NCI-H1436 (cell line): Measurements from ENCODE around the gene INHBE.
A peak's percentile ranks its signal among the peaks of the same experiment; 100 is the strongest.

Experiments used
- DNase-seq: peaks from one replicate; lab custom pipeline; 2025; lab: John Stamatoyannopoulos, UW

The INHBE gene

DNA sequence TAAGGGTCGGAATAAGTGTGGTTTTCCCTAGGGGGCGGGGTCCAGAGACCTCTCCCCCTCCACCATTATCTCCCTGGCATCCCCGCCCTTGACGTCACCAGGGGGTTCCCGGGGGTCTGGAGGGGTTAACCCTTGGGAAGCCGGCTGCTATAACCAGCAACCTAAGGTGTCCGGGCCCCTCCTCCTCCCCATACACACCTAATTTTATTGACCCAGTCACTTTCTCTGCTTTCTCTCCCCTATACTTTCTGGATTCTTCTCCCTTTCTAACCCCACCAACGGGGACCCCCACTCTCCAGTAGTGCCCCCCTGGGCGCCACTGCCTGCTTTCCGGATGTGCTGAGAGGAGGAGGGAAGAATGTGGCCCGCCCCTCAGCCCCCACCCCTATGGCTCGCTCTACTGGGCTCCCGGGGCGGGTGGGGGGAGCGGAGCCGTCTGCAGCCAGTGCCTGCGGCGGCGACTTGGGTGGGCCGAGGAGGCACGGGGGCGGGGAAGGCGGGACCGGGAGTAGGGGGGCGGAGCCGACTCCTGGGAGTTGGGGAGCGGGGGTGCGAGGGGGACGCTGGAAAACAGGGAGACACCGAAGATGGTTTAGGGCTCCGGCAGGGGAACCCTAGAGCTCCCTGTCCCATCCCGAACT lies 6.3 kb downstream of the INHBE start:
- no peak for DNase-seq

DNA sequence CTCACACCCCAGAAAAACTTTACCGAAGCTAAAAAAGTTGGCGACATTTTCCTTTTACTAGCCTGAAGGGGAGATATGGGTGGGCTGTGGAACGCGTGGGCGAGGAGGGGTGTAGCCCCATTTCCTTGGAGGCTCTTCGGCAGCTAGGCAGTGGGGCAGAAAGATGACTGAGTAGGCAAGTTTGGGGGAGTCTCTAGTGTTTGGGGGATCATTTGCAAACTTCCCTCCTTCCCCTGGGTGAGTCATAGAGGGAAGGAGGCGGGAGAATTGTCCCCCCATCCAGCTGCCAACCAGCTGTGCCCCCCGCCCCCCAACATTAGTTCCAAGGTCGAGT lies 6.8 kb downstream of the INHBE start:
- no peak for DNase-seq

DNA sequence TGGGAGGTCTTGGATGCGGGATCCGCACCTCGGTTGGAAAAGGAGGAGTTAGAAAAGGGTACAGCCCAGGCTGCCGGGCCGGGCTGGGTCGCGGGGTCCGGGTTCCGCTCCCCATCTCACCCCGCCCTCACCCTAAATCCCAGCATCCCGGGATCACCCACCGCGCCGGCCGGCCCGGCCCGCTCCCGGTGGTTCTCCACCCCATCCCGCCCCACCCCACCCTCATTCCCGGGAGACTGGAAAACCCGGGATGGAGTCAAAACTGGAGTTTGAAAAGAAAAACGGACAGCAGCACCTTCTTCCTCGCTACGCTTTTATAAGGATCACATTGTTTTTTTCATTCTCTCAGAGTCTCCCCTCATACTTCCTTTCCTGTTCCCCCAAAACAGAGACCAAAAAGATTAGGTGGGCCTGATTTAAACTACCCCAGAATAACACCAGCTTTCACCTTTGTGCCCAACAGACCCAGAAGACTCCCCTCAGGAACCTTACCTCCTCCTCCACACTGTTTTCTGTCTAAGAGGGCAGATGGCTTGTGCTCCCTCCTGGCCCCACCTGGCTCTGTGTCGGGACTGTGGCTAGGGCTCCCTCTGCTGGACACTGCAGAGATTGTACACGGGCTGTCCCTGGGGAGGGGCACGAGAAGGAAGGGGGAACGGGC lies 7.3 kb downstream of the INHBE start:
- peak; percentile 88 for DNase-seq

DNA sequence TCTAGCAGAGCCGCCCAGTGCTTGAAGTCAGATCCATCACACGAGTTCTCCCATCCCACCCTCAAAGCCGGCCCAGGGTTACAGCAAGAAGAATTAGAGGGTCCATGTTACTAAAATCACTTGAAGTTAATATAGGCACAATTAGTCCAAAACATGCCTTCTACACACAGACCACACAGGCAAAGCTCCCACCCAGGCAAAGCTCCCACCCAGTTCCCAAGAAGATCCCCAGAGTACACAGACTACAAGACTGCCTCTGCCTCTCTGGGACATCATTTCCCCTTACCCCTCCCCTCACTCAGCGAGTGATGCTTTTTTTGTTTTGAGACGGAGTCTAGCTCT lies 7.8 kb downstream of the INHBE start:
- no peak for DNase-seq

DNA sequence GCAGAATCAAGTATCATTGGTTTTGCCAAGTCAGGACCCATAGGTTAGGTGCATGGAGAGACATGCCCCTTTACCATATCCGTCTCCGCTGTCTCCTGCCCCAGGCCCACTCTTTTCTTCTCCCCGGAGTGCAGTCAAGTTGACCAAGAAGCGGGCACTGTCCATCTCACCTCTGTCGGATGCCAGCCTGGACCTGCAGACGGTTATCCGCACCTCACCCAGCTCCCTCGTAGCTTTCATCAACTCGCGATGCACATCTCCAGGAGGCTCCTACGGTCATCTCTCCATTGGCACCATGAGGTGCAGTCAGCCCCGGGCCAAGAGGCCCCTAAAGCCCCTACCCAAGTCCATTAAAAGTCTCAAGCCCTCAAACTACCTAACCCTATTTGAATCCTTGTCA lies 9.5 kb downstream of the INHBE start:
- no peak for DNase-seq

DNA sequence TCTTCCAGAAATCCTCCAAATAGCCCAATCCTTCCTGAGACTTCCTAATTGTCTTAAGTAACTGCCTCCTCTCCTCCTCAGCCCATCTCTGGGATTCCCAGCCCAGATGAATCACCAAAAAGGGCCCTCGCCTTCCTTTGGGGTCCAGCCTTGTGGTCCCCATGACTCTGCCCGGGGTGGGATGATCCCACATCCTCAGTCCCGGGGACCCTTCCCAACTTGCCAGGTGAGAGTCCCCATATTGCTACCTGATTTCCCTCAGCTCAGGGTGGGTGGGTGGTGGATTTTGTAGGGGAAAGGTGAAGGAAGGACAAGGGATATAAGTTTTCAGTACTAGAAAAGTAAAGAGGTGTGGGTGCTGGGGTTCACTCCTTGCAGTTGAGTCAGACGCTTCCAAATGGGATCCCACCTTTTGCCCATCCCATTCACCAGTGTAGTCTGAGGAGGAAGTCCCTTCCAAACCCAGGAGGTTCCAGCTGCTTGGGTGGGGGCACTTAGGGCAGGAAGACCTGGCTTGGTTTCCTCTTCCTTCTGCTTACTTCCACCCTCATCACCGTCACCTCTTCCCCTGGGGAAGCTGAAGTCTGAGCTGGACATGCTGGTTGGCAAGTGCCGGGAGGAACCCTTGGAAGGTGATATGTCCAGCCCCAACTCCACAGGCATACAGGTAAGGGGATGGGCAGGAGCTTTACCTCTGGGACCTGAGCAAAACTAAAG lies 10.1 kb downstream of the INHBE start:
- DNase-seq: no peak

DNA sequence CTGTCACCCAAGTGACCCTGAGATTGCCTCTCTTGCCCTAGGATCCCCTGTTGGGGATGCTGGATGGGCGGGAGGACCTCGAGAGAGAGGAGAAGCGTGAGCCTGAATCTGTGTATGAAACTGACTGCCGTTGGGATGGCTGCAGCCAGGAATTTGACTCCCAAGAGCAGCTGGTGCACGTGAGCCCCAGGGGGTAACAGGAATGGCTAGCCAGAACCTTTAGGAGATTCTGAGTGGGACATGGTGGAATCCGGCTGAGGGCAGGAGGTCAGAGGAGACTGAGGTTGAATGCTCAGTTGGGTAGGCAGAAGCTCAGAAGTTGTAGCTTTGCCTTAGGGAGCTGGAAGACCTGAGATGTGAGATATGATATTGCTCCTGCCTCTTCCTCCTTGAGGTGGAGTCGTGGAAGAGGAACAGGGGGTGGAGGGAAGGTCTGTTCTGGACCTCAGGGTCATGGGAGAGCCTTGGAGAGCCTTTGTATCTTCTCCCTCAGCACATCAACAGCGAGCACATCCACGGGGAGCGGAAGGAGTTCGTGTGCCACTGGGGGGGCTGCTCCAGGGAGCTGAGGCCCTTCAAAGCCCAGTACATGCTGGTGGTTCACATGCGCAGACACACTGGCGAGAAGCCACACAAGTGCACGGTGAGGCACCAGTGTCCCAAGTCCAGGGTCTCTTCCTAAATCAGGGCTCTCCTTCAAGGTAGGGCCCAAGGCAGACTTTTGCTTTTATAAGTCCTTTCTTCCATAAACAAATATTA lies 10.8 kb downstream of the INHBE start:
- no peak for DNase-seq

DNA sequence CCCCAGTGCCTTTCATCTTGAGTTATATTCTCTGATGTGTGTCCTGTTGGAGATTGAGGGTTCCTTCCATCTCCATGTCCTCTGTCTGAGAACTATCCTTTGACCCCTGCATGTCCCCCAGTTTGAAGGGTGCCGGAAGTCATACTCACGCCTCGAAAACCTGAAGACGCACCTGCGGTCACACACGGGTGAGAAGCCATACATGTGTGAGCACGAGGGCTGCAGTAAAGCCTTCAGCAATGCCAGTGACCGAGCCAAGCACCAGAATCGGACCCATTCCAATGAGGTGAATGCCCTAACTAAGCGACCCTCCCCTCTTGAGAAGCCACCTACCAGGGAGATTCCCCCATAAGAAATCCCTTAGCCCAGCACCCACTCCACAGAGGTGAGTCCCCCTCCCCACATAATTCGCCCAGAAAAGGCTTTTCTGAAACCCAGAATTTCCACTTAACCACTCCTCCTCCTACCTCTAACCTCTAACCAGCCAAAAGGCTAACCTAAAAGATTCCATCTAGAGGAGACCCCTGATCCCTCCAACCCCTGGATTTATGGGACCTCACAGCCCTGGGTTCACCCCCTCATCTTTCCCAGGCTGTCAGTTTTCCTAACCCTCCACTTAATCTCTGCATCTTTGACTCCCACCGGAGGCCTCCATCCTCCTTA lies 12.2 kb downstream of the INHBE start:
- DNase-seq: no peak

DNA sequence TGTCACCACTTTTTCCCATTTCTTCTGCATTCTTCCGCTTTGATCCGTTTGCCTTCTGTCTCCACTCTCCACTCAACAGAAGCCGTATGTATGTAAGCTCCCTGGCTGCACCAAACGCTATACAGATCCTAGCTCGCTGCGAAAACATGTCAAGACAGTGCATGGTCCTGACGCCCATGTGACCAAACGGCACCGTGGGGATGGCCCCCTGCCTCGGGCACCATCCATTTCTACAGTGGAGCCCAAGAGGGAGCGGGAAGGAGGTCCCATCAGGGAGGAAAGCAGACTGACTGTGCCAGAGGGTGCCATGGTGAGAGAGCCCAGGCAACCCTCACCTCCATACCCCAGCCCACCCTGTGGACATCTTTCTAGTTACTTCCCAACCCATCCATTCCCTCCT lies 12.8 kb downstream of the INHBE start:
- DNase-seq: no peak

DNA sequence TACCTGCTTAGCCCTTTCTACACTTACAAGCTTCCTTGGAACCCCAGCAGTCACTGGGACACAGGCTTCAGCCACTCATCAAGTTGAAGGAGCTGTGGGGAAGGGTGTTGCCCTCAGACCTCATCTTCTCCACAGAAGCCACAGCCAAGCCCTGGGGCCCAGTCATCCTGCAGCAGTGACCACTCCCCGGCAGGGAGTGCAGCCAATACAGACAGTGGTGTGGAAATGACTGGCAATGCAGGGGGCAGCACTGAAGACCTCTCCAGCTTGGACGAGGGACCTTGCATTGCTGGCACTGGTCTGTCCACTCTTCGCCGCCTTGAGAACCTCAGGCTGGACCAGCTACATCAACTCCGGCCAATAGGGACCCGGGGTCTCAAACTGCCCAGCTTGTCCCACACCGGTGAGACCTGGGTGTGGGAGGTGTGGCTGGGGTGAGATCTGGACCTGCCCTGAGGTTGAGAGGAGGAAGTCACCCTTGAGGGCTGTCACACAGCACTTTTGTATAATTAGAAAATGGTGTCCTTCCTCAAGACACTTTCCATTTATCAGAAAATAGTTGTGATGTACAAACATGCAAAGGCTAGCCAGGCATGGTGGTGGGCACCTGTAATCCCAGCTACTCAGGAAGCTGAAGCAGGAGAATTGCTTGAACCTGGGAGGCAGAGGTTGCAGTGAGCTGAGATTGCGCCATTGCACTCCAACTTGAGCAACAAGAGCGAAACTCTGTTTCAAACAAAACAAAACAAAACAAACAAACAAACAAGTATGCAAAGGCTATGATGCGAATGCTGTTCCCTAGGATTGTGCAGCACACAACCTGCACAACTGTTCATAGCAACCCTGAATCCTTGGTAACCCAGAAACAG lies 14.4 kb downstream of the INHBE start:
- DNase-seq: no peak

DNA sequence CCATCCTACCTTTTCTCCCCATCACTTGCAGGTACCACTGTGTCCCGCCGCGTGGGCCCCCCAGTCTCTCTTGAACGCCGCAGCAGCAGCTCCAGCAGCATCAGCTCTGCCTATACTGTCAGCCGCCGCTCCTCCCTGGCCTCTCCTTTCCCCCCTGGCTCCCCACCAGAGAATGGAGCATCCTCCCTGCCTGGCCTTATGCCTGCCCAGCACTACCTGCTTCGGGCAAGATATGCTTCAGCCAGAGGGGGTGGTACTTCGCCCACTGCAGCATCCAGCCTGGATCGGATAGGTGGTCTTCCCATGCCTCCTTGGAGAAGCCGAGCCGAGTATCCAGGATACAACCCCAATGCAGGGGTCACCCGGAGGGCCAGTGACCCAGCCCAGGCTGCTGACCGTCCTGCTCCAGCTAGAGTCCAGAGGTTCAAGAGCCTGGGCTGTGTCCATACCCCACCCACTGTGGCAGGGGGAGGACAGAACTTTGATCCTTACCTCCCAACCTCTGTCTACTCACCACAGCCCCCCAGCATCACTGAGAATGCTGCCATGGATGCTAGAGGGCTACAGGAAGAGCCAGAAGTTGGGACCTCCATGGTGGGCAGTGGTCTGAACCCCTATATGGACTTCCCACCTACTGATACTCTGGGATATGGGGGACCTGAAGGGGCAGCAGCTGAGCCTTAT lies 15.3 kb downstream of the INHBE start:
- no peak for DNase-seq

DNA sequence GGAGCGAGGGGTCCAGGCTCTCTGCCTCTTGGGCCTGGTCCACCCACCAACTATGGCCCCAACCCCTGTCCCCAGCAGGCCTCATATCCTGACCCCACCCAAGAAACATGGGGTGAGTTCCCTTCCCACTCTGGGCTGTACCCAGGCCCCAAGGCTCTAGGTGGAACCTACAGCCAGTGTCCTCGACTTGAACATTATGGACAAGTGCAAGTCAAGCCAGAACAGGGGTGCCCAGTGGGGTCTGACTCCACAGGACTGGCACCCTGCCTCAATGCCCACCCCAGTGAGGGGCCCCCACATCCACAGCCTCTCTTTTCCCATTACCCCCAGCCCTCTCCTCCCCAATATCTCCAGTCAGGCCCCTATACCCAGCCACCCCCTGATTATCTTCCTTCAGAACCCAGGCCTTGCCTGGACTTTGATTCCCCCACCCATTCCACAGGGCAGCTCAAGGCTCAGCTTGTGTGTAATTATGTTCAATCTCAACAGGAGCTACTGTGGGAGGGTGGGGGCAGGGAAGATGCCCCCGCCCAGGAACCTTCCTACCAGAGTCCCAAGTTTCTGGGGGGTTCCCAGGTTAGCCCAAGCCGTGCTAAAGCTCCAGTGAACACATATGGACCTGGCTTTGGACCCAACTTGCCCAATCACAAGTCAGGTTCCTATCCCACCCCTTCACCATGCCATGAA lies 16.0 kb downstream of the INHBE start:
- no peak for DNase-seq

DNA sequence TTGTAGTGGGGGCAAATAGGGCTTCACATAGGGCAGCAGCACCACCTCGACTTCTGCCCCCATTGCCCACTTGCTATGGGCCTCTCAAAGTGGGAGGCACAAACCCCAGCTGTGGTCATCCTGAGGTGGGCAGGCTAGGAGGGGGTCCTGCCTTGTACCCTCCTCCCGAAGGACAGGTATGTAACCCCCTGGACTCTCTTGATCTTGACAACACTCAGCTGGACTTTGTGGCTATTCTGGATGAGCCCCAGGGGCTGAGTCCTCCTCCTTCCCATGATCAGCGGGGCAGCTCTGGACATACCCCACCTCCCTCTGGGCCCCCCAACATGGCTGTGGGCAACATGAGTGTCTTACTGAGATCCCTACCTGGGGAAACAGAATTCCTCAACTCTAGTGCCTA lies 16.6 kb downstream of the INHBE start:
- DNase-seq: no peak

DNA sequence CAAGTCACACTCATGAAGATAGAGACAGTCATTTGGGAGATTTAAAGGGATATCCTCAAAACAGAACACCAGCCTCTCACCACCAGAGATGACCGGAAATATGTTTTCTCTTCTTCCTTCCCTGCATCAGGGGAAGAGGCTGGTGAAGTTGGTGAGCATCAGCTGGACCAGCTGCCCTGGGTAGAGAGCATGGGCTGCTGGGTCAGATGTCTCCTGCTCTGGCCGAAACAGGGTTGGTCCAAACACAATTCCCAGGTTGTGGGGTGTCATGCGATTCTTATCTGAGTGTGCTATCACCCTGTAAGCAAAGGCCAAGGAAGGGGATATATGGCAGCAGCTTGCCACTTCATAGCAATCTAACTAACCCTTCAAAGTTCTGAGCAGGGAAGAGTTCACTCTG lies 17.3 kb downstream of the INHBE start:
- DNase-seq: no peak

DNA sequence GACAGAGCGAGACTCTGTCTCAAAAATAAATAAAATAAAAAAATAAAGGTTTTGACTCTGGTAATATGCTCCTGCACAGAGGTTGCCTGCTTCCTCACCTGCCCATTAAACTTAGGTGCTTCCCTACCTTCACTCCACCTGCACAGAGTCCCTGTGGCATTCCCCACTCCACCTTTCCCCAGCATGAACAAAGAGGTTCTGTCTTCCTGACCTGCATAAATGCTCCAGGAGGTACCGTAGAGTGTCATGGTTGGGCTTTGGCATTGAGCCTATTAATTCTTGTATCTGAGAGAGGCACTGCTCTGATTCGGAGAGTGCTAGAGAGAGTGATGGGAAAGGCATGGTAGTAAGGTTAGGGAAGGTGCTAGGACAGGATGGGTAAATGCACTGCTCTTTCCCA lies 18.3 kb downstream of the INHBE start:
- DNase-seq: no peak

DNA sequence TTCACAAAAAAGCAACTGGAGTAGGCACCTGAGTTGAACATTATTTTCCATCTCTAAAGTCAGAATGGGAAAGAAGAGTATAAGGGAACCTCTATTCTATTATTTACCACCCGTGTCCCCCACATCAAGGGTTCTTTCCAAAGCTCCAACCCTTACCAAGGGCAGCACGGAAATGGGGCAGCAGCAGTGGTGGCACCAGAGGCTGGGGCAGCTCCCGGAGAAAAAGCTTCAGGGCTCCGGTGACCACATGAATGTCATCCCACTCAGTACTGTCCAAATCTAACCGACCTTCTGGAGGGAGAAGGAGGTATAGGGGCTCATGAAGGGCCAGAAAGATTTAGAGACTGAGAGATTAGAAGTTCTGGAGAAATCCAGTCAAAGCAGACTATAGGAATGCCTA lies 18.8 kb downstream of the INHBE start:
- DNase-seq: no peak

DNA sequence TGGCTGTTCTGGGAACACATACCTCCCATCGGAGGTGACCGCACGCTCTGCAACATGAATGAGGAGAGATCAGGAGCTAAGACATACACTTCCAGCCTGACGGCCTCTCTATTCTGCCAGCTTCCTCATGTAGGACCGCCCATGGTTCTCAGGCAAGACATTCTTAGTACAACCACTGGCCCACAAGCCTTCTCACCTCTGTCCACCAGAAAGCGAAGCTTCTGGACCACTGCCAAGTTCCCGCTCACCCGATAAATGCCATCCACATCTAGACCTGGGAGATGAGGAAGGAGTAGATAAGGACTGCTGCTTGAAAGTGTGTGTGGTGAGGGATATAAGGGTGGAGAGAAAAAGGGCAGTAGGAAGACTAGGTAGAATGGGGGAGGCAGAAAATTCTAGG lies 19.3 kb downstream of the INHBE start:
- DNase-seq: no peak

DNA sequence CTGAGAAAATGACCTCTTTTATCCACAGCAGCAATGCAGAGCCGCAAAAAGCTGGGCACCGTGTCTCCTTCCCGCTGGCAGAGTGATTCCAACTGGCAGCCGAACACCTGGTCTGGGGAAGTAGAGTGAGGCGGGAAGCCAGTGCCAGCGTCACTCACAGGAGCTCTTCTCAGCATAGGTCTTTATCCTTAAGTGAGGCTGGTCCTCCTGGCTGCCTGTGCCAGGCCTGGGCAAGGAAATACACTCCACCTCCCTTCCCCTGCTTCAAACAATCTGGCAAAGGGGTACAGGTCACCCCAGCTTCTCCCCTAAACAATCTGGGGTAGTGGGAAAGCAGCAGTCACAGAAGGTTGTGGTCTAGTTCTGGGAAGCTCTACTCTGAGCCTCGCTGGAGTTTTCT lies 19.8 kb downstream of the INHBE start:
- DNase-seq: no peak

DNA sequence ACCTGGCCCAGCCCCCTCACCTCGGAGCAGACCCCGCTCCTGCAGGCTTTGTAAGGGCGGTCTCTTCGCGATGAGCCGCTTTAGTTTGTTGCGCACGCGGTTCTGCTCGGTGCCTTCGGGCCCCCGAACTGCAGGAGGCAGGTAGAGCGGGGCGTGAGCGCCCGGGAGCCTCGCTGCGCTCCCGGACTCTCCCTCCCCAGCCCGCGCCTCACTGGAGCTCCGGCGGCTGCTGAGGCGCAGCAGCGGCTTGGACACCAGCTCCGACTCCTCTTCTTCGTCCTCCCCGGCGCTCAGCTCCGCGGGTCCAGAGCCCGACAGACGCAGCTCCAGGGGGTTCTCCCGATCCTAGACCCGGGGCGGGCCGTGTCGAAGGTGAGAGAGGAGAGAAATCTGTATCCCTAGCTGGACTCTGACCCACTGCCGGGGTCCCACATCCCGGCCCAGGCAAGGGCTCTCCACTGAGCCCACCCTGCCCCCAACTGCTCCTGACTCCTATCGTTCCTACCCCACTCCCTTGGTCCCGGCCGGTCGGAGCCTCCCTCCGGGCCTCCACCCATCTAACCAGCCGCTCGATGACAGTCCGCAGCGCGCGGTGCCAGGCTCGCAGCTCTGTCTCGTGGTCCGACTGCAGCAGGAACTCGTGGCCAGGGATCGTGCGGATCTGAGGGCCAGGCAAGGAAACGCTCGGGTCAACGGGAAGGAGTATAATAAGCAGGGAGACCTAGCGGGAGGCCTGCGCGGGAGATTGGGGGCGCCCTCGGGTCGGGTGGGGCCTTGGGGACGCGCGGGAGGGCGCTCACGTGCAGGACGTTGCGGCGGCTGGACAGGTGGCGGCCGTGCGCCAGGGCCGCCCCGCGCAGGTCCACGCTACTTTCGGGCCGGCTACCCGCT lies 20.4 kb downstream of the INHBE start:
- DNase-seq: no peak
